BLaER1 treated with 17β-estradiol and CSF1 and Interleukin-3, amounts not matched to agents 10 nM and 100 nM (cell line): ENCODE measurements around the gene SMOC1.

Experiments used
- H3K27ac ChIP-seq, 11 experiments: shearing (Covaris generic); formaldehyde crosslinking; 2 replicates each; pipeline ENCODE4 v1.8.1; 2022
- H3K27me3 ChIP-seq, 11 experiments: shearing (Covaris generic); formaldehyde crosslinking; 2 replicates each; pipeline ENCODE4 v1.8.1; 2022
- H3K36me3 ChIP-seq, 11 experiments: shearing (Covaris generic); formaldehyde crosslinking; 2 replicates each; pipeline ENCODE4 v1.8.1; 2022
- H3K4me1 ChIP-seq, 10 experiments: shearing (Covaris generic); formaldehyde crosslinking; 2 replicates each; pipeline ENCODE4 v1.8.1; 2022
- H3K4me2 ChIP-seq, 11 experiments: shearing (Covaris generic); formaldehyde crosslinking; 2 replicates each; pipeline ENCODE4 v1.8.1; 2022
- H3K4me3 ChIP-seq, 10 experiments: shearing (Covaris generic); formaldehyde crosslinking; 2 replicates each; pipeline ENCODE4 v1.8.1; 2022
- H3K9ac ChIP-seq, 11 experiments: shearing (Covaris generic); formaldehyde crosslinking; 2 replicates each; pipeline ENCODE4 v1.8.1; 2022
- H3K9me3 ChIP-seq, 11 experiments: shearing (Covaris generic); formaldehyde crosslinking; replicated peaks in 1 of 11; 2 replicates each; pipeline ENCODE4 v1.8.1; 2022
- H4K20me1 ChIP-seq, 11 experiments: shearing (Covaris generic); formaldehyde crosslinking; 2 replicates each; pipeline ENCODE4 v1.8.1; 2022
- Cebpa-rat ChIP-seq, 11 experiments: shearing (Covaris generic); IDR thresholded peaks; 2 replicates each; pipeline ENCODE4 v1.8.1; 2022

SMOC1 gene

DNA sequence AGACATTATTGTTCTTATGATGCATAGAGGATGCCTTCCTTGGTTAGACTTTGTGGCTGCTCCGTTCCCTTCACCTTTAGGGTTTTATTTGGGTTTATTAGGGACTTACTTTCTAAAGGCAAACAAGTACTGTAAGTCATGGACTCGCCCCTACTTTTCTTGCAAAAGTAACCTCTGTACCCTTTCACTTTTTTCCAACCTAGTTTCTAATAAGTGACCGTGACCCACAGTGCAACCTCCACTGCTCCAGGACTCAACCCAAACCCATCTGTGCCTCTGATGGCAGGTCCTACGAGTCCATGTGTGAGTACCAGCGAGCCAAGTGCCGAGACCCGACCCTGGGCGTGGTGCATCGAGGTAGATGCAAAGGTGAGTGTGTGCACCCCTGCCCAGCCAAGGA, 72.7 kb downstream of the SMOC1 start:
- Histone ChIP-seq H3K4me3 (no peak overlapping the region), H3K4me1 (no peaks in the 10 kb centered on the region), H3K9me3 (peaks cover under 1 to 8% (median 4%) of the 10 kb centered on the region in 11 experiments; a peak in 13 of 22 replicates), H3K4me2 (no peak overlapping the region), H4K20me1 (no peaks in the 10 kb centered on the region), H3K27me3 (no peaks in the 10 kb centered on the region), H3K36me3 (no peaks in the 10 kb centered on the region), H3K27ac (no peak overlapping the region), H3K9ac (no peak overlapping the region)
- TF ChIP-seq Cebpa-rat (IDR thresholded peaks at IDR 0.05), result no peak

DNA sequence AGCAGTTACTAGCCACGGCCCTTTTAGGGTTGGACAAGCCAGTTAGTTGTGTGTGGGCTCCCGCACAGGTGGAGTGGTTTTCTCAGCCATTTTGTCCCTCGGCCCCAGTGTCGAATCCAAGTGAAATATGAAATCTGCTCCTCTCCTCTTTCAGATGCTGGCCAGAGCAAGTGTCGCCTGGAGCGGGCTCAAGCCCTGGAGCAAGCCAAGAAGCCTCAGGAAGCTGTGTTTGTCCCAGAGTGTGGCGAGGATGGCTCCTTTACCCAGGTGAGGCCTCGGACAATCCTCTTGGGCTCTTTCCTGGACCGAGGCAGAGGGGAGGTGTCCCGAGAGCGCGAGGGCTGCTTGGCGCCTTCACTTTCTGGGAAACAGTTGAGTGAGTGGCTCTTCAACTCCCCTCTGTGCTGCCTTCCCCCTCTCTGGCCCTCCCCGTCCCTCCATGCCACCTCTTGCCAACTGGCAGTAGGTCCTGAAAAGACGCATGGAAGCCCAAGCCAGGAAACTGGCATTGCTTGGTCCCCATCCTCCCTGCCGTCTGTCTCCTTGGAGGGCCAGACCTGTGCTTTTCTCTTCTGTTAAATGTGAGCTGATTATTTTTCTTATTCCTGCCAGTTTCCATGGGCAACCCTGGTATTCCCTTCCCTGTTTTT, 74.2 kb downstream of the SMOC1 start:
- TF ChIP-seq Cebpa-rat (IDR thresholded peaks at IDR 0.05), result no peak
- no peak overlapping the region for H3K4me3 ChIP-seq
- no peaks in the 10 kb centered on the region for H4K20me1 ChIP-seq
- H3K4me1 ChIP-seq, result no peaks in the 10 kb centered on the region
- H3K9ac ChIP-seq, result no peak overlapping the region
- no peak overlapping the region for H3K27ac ChIP-seq
- no peaks in the 10 kb centered on the region for H3K27me3 ChIP-seq
- H3K4me2 ChIP-seq, result no peak overlapping the region
- H3K36me3 ChIP-seq, result no peaks in the 10 kb centered on the region
- peaks cover 0 to 4% (median 0%) of the 10 kb centered on the region in 11 experiments; a peak in 1 of 22 replicates for H3K9me3 ChIP-seq

DNA sequence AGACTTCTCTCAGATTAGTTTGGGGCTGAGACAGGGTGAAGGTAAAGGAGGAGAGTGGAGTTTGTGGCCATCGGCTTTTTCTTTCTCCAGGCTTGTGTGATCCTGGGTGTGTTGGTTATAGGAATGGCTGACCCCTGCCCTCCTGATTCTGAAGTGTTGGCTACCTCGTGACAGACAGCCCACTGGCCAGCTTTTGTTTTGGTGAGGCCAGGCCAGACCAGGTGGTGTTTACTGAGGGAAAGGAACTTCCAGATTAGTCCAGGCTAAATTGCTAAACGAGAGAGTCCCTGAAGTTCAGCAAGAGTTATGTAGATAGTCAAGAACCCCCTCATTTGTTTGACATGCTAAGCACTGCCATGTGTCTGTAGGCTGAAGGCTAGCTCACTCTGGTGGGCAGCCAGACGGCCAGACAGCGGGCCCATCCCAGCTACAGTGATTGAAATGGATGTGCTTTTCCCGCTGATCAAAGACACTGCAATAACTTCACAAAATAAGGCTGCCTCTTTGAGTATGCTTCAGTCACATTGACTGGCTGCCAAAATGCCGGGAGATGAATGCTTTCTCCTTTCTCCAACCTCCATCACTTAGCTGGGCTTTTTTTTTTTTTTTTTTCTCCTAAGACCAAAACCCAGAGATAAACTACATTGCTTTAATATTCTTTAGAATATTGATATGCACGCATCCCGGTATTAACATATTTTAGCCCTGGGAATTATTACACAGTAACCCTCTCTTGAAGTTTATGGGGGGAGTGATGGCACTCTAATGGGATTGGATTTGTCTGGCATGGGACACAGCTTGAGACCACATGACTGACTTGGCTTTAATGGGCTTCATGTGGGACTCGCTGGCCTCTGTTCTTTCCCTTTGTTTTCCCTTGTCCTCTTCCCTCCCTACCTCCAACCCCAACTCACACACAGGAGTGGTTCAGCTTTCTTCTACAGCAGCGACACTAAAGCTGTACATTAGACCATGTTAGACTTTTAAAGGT, 76.9 kb downstream of the SMOC1 start:
- no peaks in the 10 kb centered on the region for H3K36me3 ChIP-seq
- no peak overlapping the region for H3K4me2 ChIP-seq
- H4K20me1 ChIP-seq, result no peaks in the 10 kb centered on the region
- no peak overlapping the region for H3K27ac ChIP-seq
- H3K4me1 ChIP-seq, result no peaks in the 10 kb centered on the region
- H3K4me3 ChIP-seq, result no peak overlapping the region
- H3K9me3 ChIP-seq, result no peaks in the 10 kb centered on the region; a peak in 1 of 22 replicates
- no peaks in the 10 kb centered on the region for H3K27me3 ChIP-seq
- no peak overlapping the region for H3K9ac ChIP-seq
- no peak for TF ChIP-seq Cebpa-rat (IDR thresholded peaks at IDR 0.05)

DNA sequence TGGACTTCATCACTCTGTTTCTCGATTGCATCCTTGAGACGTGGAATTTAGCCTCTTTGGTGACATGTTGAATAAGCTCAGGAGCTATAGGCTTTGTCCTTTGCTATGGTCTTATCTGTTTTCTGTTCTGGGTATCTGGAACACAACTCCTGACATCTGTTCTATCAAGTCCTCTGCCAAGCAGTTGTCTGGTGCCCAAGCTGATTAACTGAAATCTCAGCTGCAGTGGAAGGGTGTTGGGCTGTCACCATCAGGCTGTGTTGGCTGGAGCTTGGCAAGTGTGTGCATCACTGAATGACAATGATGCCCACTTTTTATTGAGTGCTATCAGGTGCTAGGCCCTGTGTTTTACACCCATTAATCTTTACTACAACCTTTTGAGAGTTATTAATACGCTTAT, 77.8 kb downstream of the SMOC1 start:
- Histone ChIP-seq H3K4me2 (no peak overlapping the region), H3K4me1 (no peaks in the 10 kb centered on the region), H3K4me3 (no peak overlapping the region), H3K9ac (no peak overlapping the region), H3K36me3 (no peaks in the 10 kb centered on the region), H3K27me3 (no peaks in the 10 kb centered on the region), H3K27ac (no peak overlapping the region), H3K9me3 (no peaks in the 10 kb centered on the region), H4K20me1 (no peaks in the 10 kb centered on the region)
- TF ChIP-seq Cebpa-rat (IDR thresholded peaks at IDR 0.05), result no peak

DNA sequence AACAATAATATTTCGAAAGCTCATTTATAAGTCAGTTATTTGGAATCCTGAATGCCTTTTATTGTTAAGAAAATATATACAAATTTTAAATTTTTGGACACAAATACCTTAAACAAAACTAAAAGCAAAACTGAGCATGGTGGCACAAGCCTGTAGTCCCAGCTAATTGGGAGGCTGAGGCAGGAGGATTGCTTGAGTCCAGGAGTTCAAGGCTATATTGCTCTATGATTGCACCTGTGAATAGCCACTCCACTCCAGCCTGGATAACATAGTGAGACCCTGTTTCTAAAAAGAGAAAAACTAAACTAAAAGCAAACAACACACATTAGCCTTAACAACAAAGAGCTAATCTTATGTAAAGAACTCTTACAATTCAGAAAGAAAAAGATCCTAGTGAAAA, 78.8 kb downstream of the SMOC1 start:
- H3K36me3 ChIP-seq, result no peaks in the 10 kb centered on the region
- no peak overlapping the region for H3K4me2 ChIP-seq
- H3K27ac ChIP-seq, result no peak overlapping the region
- no peak overlapping the region for H3K4me3 ChIP-seq
- no peaks in the 10 kb centered on the region for H3K9me3 ChIP-seq
- no peak for TF ChIP-seq Cebpa-rat (IDR thresholded peaks at IDR 0.05)
- no peaks in the 10 kb centered on the region for H3K4me1 ChIP-seq
- H4K20me1 ChIP-seq, result no peaks in the 10 kb centered on the region
- no peaks in the 10 kb centered on the region for H3K27me3 ChIP-seq
- H3K9ac ChIP-seq, result no peak overlapping the region

DNA sequence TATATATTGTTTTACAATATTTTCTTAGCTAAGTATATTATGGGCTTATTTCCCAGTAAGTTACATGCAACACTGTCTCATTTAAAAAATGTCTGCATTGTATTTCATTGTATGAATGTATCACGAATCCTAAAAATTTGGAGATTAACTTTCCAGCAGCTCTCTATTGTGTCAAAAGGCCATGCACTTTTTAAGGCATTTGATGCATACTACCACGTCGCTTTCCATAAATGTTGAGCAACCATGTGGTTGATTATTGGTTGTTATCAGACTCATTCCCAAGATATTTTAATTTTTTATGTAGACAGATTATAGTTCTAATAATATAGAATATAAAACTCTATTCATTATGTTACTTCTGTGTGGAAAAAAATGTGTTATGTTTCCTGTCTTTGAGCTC, 79.9 kb downstream of the SMOC1 start:
- TF ChIP-seq Cebpa-rat (IDR thresholded peaks at IDR 0.05), result no peak
- Histone ChIP-seq H3K4me3 (no peak overlapping the region), H3K4me1 (no peaks in the 10 kb centered on the region), H3K4me2 (no peak overlapping the region), H3K27ac (no peak overlapping the region), H3K9me3 (no peaks in the 10 kb centered on the region), H3K9ac (no peak overlapping the region), H3K36me3 (no peaks in the 10 kb centered on the region), H4K20me1 (no peaks in the 10 kb centered on the region), H3K27me3 (no peaks in the 10 kb centered on the region)

DNA sequence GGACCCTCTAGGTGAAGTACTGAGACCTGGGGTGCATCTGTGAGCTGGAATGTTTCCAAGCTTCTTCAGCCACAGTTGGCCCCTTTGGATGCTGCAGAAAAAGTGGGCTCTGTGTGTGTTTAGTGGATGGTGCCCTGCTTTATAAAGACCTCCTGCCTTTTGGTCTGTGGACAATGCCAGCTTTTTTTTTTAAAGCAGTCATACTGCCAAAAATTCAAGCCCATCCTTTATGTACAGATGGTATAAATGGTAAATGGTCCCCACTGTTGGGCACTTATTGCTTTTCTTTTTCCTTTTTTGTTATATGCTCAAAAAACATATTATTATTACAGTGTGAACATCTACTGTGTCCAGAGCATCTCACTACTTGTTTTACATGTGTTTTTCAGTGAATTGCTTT, 81.1 kb downstream of the SMOC1 start:
- Histone ChIP-seq H3K9ac (no peak overlapping the region), H4K20me1 (no peaks in the 10 kb centered on the region)
- TF ChIP-seq Cebpa-rat (IDR thresholded peaks at IDR 0.05), result no peak

DNA sequence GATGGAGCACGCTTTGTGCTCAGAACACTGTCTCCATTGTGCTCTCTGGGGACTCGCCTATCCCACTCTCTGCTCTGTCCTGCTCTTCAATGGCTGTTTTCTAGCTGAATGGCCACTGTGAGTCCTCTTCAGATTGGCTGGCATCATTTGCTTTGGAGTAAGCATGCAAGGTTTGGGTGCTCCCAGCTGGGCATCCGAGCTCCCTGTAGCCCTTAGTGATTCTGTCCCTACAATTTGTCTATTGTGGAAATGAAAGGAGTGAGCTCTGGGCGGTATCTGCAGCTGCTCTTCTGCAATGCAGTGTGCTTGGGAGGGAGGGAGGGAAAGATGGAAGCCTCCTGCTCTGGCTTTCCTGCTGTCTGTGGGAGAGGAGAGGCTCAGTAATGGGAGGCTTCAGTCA, 84.8 kb downstream of the SMOC1 start:
- H3K27ac ChIP-seq, result no peak overlapping the region
- no peaks in the 10 kb centered on the region for H3K9me3 ChIP-seq
- no peaks in the 10 kb centered on the region for H3K27me3 ChIP-seq
- H3K9ac ChIP-seq, result no peak overlapping the region
- no peak overlapping the region for H3K4me3 ChIP-seq
- H3K4me1 ChIP-seq, result no peaks in the 10 kb centered on the region
- H3K4me2 ChIP-seq, result no peak overlapping the region
- no peak for TF ChIP-seq Cebpa-rat (IDR thresholded peaks at IDR 0.05)
- no peaks in the 10 kb centered on the region for H4K20me1 ChIP-seq
- H3K36me3 ChIP-seq, result no peaks in the 10 kb centered on the region

More for the DNA sequence above, 81.1 kb downstream of the SMOC1 start:
- no peak overlapping the region for H3K4me3 ChIP-seq
- H3K27ac ChIP-seq, result no peak overlapping the region
- H3K4me1 ChIP-seq, result no peaks in the 10 kb centered on the region
- H3K27me3 ChIP-seq, result no peaks in the 10 kb centered on the region
- H3K9me3 ChIP-seq, result no peaks in the 10 kb centered on the region
- H3K4me2 ChIP-seq, result no peak overlapping the region
- no peaks in the 10 kb centered on the region for H3K36me3 ChIP-seq

DNA sequence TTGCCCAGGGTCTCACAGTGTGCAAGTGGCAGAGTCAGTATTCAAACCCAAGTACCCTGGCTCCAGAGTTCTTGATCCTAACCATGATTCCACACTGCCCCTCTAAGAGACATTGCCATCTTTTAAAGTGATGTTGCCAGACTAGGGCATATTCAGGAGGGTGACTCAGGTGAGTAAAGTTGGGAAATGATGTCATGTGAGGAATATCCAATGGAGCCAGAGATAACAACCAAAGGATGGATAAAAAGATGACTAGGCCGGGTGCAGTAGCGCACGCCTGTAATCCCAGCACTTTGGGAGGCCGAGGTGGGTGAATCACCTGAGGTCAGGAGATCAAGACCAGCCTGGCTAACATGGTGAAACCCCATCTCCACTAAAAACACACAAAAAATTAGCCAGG, 85.6 kb downstream of the SMOC1 start:
- no peaks in the 10 kb centered on the region for H4K20me1 ChIP-seq
- H3K27ac ChIP-seq, result no peak overlapping the region
- H3K27me3 ChIP-seq, result no peaks in the 10 kb centered on the region
- no peak overlapping the region for H3K9ac ChIP-seq
- no peak for TF ChIP-seq Cebpa-rat (IDR thresholded peaks at IDR 0.05)
- H3K4me1 ChIP-seq, result peaks cover 0 to 6% (median 3%) of the 10 kb centered on the region in 10 experiments; a peak in 12 of 20 replicates
- H3K4me3 ChIP-seq, result no peak overlapping the region
- H3K4me2 ChIP-seq, result no peak overlapping the region
- H3K36me3 ChIP-seq, result no peaks in the 10 kb centered on the region
- no peaks in the 10 kb centered on the region for H3K9me3 ChIP-seq
